Measurements from ENCODE around the gene SLC25A51. TPM values are rescaled to one million over a fixed set of nuclear protein-coding genes. Genes with fewer than 3 reads are reported as not detected.

SLC25A51 gene
- polyA plus RNA-seq, 1 donor from 2014 or later: 26.8 TPM

- Histone ChIP-seq H4K20me1 (ENCODE audit: insufficient read depth) (no peaks in the 10 kb centered on the region), H3K4me2 (ENCODE audit: low read length) (no peak overlapping the region)
Observed at GRCh38 chr9:37839496-37840461, 64.1 kb downstream of the SLC25A51 start.

More at GRCh38 chr9:37839496-37840461, 64.1 kb downstream of the SLC25A51 start:
- no peak overlapping the region for H3K27ac ChIP-seq (ENCODE audit: low read length)
- no peak overlapping the region for H3K4me3 ChIP-seq (ENCODE audit: low read length)
- no peak overlapping the region for H3K9ac ChIP-seq (ENCODE audit: low read length)
- no peaks in the 10 kb centered on the region for H3K36me3 ChIP-seq (ENCODE audit: insufficient read depth, low read length)
- no peaks in the 10 kb centered on the region for H3F3A ChIP-seq (ENCODE audit: insufficient read depth, low read length, poor library complexity, severe bottlenecking)
- no peaks in the 10 kb centered on the region for H3K9me2 ChIP-seq (ENCODE audit: insufficient read depth, low read length)
- H2AFZ ChIP-seq (ENCODE audit: low read depth, low read length): no peak overlapping the region
- no peaks in the 10 kb centered on the region for H3K9me3 ChIP-seq (ENCODE audit: low read length)
- TF ChIP-seq RAD21 (conservative IDR thresholded peaks at IDR 0.05) (no peak), TAF1 (IDR thresholded peaks at IDR 0.05; ENCODE audit: low read depth) (no peak), CTCF (IDR thresholded peaks at IDR 0.05; ENCODE audit: poor library complexity, severe bottlenecking) (no peak), SMC3 (conservative IDR thresholded peaks at IDR 0.05; ENCODE audit: poor library complexity) (no peak), REST (IDR thresholded peaks at IDR 0.05; ENCODE audit: borderline replicate concordance) (no peak), EZH2 (IDR thresholded peaks at IDR 0.05; ENCODE audit: borderline replicate concordance, insufficient read depth, low read length, poor library complexity, severe bottlenecking) (no peak), MXI1 (conservative IDR thresholded peaks at IDR 0.05; ENCODE audit: poor library complexity, severe bottlenecking) (no peak), POLR2AphosphoS5 (IDR thresholded peaks at IDR 0.05) (no peak), EP300 (conservative IDR thresholded peaks at IDR 0.05; ENCODE audit: poor library complexity, severe bottlenecking) (no peak)
- no peaks in the 10 kb centered on the region for H3K27me3 ChIP-seq (ENCODE audit: insufficient read depth, low read depth, low read length)
- no peaks in the 10 kb centered on the region for H3K79me2 ChIP-seq (replicated peaks; ENCODE audit: insufficient read depth, low read length)

Small RNAs within 50 kb of the gene (small RNA-seq; reads per million reads assigned to genes)
- 0 to 0.33 (median 0) reads per million in 3 experiments for gene RNU7-124P

Other genes starting within 250 kb of the SLC25A51 start
- 5.3 and 11.2 TPM in 2 replicates for gene TRMT10B, start 150.3 kb downstream of the SLC25A51 start, polyA plus RNA-seq
- 40.7 and 46.4 TPM in 2 replicates for gene EXOSC3, start 119.1 kb downstream of the SLC25A51 start, polyA plus RNA-seq
- 15.2 and 23.3 TPM in 2 replicates for gene DCAF10, start 103.3 kb downstream of the SLC25A51 start, polyA plus RNA-seq
- 17.5 and 19.4 TPM in 2 replicates for gene SHB, start 165.1 kb upstream of the SLC25A51 start, polyA plus RNA-seq